ENCODE data around the gene ARF5.
"Not testable (repeated sequence)": the region's sequence is repeated elsewhere in the genome, so short reads cannot be mapped to it uniquely, and the experiment has no call there.

ARF5 gene

DNA sequence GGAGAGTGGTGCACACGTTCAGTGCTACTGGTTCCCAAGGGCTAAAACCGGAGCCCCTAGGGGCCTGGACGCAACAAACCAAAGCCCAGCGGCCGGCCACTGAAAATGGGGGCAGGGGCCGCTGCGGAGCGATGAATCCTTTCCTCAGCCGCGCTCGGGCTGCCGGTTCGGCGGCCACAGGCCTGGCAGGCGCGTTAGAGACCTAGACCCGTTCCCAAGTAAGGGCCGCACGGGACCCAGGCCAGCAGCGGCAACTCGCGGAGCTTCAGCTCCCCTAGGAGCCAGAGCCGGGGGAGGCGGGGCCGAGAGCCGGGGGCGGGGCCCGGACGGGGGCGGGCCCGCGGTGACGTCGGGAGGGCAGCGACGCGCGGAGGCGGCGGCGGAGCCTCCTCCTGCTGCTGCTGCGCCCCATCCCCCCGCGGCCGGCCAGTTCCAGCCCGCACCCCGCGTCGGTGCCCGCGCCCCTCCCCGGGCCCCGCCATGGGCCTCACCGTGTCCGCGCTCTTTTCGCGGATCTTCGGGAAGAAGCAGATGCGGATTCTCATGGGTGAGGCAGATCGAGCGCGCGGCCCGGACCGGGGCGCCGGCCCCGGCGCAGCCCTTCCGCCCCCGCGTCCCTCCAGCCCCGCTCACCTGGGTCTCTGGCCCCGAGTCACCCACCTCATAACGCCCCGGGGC lies at the start of gene ARF5:
Gene ARF5, plus strand, starts transcription at position 393 of the 678 bp plus-strand sequence. Its CDS starts 88 bp downstream, at position 481.
- peak; percentile 88 for DNase-seq

DNA sequence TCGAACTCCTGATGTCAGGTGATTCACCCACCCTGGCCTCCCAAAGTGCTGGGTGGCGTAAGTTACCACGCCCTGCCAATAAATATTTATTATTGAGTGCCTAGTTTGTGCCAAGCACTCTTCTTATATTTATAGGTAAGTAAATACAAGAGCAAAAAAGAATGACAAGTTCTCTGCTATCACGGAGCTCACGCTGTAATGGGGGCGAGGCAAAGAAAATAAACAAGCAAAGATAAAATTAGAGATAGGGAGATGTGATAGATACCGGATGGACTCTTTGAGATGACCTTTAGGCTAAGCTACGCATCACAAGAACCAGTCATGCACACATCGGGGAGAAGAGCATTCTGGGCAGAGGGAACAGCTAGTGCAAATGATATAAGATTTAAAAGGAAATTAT lies 49.1 kb upstream of the ARF5 start:
- DNase-seq: no peak

GRCh38 chr7:127540461-127540860 lies 47.8 kb upstream of the ARF5 start:
- not testable (repeated sequence) for DNase-seq

DNA sequence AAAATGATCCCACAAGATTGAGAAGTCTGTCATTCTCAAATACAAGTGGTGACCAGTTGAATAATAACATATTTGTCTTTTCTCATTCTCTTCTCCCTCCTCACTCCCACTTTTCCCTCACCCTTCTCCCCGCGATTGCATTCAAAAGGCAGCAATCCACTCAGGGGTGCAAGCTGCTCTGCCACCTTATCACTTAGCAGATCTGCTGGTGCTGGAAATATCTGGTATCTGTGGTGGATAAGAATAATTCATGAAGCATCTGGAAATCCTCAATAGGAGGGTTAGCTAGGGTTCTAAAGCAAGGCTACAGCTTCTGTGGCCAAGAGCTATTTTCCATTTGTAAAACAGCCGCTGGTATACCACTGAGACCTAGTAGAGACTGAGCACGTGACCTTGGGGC lies 46.7 kb upstream of the ARF5 start:
- no peak for DNase-seq

GRCh38 chr7:127546313-127546712 lies 41.9 kb upstream of the ARF5 start:
- no peak for DNase-seq

GRCh38 chr7:127550247-127550646 lies 38.0 kb upstream of the ARF5 start:
- DNase-seq: no peak

DNA sequence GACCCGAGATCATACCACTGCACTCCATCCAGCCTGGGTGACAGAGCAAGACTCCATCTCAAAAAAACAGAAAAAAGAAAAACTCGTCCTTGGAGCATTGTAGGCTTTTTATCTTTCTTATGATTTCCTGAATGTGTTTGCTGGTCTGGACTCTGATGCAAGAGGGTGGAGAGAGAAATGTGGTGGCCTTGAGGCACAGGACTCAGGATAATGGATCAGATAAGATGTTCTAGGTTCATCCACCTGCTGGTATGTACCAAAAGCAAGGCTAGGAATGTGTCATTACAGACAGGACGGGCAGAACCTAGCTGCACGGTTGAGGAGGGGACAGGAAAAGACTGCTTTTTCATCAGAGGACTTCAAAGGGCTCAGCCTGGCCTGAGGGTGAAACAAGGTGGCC lies 36.3 kb upstream of the ARF5 start:
- no peak for DNase-seq

DNA sequence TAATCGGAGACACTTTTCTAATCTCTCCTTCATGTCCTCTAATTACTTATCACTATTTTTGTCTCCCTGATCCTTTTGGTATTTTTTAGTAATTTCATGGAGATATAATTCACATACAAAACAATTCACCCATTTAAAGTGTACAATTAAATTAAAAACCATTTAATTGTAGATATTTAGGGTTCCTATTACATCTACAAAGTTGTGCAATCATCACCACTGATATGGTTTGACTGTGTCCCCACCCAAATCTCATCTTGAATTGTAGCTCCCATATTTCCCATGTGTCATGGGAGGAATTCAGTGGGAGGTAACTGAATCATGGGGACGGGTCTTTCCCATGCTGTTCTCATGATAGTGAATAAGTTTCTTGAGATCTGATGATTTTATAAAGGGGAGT lies 31.8 kb upstream of the ARF5 start:
- no peak for DNase-seq

DNA sequence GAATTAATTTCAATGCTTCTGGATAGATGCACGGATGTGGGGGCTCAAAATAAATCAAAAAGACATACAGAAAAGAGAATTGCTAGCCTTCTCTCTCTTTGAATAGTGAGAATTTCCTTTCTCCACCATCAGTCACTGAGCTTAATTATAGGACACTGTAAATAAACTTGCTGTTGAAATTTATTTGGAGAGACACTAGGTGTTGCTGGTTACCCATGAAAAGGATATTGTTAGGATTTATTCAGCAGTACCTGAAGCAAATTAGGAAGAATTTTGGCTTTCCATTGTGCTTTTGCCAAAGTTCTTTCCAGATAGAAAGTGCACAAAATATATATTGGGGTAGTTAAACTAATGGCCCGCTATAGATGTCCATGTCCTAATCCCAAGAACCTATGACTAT lies 30.4 kb upstream of the ARF5 start:
- no peak for DNase-seq

- DNase-seq: no peak
These were observed 22.0 kb upstream of the ARF5 start for GRCh38 chr7:127566242-127566641.

GRCh38 chr7:127568034-127568433 lies 20.2 kb upstream of the ARF5 start:
- not testable (repeated sequence) for DNase-seq

GRCh38 chr7:127571741-127572505 lies 16.3 kb upstream of the ARF5 start:
- no peak for DNase-seq

DNA sequence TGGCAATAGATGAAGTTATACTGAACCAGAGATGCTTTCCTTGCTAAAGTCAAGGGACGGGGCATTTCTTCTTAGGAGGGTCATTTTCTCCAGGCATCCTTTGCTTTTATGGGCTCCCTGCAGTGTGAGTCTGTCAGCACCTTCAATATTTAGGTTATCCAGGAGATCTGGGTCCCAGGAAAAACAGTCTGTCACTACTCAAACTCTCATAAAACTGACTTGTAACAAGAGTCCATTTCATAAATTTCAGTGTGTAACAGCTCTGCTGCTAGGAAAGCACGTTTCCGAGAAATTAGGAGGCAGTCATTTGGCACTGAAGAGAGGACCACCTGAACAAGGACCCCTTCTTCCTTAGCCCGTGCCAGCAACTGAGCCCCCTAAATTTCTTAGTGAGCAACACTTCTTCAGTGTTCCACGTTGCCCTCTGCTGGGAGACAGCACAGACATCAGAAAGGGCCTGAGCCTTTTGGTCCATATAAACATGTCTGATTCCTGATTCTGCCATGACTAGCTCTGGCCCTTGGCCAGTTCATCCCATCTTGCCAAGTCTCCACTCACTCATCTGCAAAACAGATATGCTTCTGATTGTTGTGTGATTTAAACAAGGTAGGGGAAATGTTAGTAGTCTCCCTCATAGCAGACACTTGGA lies 10.1 kb upstream of the ARF5 start:
- DNase-seq: no peak

- no peak for DNase-seq
These were observed 9.4 kb upstream of the ARF5 start for GRCh38 chr7:127578711-127579275.

GRCh38 chr7:127580612-127581011 lies 7.6 kb upstream of the ARF5 start:
- DNase-seq: no peak

DNA sequence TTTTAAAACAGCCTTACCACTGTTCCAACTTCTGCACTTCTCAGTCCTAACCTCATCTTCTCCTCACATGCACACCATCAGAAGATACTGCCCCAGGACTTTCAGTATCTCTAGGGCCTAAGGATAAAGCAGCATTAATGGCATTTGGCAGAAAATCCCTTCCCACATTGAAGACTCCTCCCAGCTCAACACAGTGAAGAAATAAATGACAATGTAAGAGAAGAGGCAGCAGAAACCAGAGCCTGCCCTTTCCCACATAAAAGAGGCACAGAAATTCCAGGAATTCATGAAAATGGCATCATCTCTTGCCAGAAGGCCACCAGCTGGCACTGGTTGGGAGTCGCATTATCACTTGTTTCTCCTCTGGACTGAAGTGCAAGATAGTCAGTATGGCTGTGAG lies 6.5 kb upstream of the ARF5 start:
- DNase-seq: no peak

DNA sequence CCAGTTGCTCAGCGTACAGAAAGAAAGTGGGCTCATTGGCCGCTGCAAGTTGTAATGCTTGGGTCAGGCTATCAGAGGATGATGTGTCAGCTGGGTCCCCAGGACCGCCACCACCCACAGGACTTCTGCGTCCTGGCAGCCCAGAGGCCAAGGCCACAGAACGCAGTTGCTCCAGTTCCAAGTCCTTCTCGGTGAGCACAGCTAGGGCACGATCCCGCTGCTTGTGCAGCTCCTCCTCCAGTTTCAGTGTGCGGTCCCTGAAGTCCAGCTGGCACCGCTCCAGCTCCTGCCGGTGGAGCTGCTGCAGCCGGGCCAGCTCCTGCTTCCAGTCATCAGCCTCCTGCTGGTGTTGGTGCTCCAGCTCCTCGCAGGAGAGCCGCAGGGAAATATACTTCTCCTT lies 5.8 kb upstream of the ARF5 start:
- DNase-seq: no peak

DNA sequence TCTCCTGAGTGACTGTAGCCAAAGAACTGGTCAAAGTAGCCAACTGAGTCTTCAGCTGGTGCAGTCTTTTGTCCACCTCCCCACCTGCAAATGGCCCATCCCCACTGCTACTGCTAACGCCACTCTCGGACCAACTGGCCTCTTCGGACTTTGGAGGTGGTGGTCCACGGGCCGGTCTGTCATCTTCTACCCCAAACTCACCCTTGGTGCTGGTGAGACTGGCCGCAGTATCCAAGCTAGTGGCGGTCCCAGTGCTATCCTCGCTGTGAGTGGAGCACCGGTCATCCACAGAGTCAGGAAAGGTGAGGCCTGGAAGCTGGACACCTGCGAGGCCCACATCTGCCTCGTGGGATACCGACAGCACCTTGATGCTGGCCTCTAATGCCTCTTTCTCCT lies 3.6 kb upstream of the ARF5 start:
- no peak for DNase-seq

- peak; percentile 93 for DNase-seq
These were observed 2.9 kb upstream of the ARF5 start, which contains the start of gene GCC1 for GRCh38 chr7:127585044-127585953. Gene GCC1, minus strand, starts transcription at chr7:127585596. Its CDS starts 414 bp downstream, at chr7:127585182.

DNA sequence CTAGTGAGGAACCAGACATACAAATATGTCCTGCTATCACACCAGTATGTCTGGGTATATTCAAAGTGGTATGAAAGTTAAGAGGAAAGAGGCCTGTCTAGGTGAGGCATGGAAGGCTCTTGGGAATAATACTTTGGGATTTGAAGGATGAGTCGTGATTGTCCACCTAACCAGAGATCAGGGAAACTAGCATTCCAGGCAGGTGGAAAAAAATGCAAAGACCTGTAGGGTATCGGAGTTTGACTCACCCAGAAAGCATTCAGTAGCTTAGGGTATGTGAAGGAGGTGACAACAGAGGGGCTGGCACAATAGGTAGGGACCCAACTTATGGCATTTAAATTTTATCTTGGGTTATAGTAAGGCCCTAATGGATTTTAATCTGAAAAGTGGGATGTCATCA lies 1.9 kb upstream of the ARF5 start:
- DNase-seq: no peak

GRCh38 chr7:127587663-127588018 lies 570 bp upstream of the ARF5 start:
- no peak for DNase-seq

DNA sequence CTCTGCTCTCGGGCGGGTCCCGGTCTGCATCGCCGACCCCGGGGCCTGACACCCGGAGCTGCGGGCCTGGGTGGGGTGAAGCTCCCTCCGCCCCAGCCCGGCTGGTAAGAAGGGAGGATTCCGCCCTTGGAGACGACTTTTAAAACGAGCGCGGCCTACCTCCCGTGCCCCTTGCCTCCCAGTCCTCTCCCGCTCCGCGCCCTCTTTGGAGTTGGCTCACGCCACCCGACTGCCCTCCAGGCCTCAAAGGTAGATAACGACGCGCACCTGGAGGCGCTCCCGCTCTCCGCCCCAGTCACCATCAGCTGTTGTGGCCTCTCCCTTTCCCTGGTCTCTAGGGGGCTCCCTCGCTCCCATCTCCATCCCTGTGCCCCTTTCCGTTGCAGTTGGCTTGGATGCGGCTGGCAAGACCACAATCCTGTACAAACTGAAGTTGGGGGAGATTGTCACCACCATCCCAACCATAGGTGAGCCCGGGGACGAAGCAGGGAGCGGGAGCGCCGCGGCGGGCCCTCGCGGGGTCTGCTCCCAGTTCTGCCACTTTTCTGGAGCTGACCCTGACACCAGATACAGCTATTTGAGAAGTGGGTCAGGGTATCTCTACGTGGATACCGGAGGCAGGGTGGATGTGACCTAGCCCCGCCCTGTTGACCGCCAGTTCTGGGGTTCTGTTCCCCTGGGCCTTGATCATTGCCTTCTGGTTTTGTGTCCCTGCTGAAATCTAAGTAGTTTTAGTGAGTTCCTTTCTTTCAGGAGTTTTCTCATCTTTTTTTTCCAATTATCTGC lies 679 bp downstream of the ARF5 start:
- peak; percentile 25 for DNase-seq

Data from stimulated activated CD4-positive, alpha-beta T cell treated with anti-CD3 and anti-CD28 coated beads, Interleukin-4, amount 100 ng/mL, for 1 hour (primary cell).